Activated CD4-positive, CD25-positive, alpha-beta regulatory T cell treated with anti-CD3 and anti-CD28 coated beads, Interleukin-2, amount 50 U/mL, for 16 hours (primary cell): ENCODE data around the gene NPC1L1.

Source experiments
- DNase-seq: peaks from one replicate; pipeline ENCODE4 v3.0.0-alpha.2; 2020; ENCODE audit warnings: low read depth, low spot score

NPC1L1 gene

DNA sequence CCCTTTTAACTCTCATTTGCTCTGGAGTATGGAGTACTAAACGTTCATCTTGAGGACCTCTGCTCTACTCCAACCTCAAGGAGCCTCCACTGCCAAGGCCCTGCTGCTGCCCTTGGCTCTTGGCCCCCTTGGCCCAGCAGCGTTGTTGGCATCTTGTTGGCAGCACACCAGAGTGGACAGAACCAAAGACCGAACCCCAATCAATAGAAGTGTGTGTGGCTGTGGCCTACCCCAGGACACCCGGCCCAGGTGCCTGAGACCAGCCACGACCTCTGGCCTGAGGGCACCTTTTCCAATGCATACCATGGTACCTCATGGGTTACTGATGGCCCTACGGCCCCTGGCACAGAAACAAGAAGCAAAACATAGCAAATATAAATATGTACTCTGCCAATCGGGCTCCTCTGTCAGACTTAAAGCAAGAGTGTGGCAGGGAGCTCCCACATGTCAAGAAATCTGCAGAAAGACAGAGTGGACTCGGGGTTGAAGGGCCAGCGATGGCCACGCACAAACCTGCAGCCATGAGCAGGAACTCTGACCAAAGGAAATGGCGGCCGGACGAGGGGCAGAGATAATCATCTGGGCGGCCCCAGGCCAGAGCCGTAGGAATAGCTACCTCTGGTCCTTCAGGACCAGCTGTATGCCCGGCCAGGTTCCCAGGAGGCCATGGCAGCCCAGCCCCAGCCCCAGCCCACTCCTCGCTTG is 2.9 kb downstream of the NPC1L1 start:
- no peak for DNase-seq

DNA sequence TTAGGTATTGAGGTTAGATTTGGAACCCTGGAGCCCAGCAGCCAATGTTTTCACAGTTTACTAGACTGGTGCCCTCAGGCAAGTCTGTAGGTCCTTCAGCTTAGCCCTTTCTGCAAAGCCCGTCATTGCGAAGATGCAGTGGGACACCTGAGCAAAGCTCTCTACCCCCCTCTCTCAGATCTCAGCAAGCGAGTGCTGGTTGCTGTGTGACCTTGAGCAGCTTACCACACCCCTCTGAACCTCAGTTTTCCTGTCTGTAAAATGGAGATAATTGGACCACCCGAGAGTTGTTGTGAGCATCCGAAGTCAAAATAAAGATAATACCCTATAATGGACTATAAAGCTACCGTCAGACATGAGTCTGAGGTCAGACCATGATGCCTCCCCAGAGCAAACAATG is 3.7 kb downstream of the NPC1L1 start:
- no peak for DNase-seq

DNA sequence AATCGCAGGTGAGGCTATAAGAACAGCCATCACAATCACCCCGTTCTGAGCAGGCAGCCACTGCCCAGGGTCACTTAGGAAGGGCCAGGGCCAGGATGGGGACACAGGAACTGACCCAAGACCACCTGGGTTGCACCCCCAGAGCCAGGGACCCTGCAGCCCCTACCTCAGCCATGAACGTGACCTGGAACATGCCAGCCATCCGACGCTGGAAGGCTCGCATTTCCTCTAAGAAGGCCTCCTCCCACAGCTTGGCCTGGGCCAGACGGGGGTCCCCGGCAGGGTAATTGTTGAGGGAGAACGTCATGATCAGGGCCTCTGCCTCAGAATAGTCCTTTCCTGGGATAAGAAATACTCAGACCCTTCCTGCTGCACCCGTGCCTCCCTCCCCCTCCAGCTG is 5.0 kb downstream of the NPC1L1 start:
- DNase-seq, result no peak

DNA sequence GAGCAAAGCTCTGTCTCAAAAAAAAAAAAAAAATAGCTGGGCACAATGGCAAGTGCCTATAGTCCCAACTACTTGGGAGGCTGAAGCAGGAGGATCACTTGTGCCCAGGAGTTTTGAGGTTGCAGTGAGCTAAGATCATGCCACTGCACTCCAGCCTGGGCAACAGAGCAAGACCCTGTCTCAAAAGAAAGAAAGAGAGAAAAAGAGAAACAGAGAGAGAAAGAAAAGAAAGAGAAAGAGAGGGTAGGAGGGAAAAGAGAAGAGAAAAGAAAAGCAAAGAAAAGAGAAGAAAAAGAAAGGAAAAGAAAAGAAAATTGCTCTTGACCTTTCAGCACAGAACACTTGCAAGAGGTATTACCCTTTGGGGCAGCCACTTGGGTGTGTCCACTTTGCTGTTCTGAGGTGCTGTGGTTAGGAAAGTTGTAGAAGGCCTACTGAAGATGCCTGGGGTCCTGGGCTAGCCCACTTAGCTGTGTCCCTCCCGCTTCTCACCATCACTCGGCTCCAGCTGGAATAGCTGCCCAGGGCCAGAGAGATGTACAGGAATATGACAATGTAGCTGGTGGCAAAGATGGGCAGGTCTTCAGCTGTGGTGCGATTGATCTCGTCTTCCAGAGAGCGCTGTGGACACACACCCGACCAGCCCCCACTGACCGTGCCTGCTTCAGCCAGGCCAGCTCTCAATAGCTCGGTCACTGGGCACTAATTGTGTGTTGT is 5.6 kb downstream of the NPC1L1 start:
- DNase-seq, result no peak

DNA sequence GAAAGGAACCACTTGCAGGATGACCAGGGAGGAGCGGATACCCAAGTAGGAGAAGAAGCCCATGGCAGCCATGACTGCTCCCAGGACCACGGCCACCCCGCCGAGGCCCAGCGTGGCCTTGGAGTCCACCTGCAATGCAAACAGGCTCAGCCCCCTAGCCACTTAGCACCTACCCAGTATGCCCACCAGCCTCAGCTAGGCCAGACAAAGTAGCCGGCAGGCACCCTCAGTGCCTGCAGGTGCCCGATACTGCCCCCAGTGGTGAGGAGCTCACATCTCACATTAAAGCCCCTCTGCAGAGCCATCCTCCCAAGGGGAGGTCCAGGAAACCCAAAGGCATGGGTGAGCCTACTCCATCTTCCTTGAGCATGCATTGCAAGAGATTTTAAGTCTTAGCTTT is 6.6 kb downstream of the NPC1L1 start:
- DNase-seq, result peak; percentile 6

DNA sequence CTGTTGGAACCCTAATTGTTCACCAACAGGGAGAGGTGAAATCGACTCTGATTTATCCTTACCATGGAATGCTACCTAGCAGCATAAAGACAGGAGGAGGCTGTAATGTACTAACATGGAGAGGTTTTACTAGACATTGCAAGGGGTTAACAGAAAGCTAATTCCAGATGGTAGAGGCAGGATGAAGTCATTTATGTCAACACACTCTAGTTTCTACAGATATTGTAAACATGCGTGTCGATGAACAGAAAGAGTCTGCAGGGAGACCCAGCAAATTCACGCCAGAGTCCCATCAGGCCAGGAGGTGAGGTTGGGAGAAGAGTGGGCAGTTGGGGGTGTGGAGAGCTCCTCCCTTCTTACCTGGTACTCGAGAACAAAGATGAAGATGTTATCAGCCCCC is 7.0 kb downstream of the NPC1L1 start:
- DNase-seq, result no peak

DNA sequence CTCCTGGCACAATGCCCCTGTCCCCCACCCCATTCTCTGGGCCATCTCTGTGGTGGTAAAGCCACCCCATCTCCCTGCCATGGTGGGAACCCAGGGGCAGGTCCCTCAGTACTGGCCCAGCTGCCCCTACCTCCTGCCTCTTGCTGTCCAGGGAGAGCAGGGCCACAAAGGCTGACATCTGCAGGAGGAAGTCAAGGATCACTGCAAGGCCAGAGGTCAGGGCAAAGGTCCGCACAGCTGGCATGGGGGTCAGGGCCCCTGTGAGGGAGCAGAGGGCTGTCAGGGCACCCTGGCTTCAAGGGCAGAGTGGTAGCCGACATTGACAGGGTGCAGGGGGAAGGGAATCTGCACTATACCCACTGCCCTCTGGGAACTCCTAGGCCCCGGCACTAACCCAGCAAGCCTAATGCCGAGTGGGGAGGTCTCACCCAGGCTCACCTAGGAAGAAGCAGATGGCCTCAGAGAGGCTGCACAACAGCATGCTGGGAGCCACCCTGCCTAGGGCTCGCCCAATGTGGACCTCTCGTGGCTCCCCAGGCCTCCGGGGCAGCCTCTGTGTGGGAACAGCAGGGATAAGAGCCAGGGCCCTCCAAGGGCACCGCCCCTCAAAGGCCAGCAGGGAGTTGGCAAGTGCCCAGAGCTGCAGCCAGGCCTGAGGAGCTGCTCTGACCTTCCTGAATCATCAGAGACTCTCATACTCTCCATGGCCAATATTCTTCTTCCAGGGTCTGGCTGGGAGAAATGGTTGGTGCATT is 7.7 kb downstream of the NPC1L1 start:
- DNase-seq, result no peak

DNA sequence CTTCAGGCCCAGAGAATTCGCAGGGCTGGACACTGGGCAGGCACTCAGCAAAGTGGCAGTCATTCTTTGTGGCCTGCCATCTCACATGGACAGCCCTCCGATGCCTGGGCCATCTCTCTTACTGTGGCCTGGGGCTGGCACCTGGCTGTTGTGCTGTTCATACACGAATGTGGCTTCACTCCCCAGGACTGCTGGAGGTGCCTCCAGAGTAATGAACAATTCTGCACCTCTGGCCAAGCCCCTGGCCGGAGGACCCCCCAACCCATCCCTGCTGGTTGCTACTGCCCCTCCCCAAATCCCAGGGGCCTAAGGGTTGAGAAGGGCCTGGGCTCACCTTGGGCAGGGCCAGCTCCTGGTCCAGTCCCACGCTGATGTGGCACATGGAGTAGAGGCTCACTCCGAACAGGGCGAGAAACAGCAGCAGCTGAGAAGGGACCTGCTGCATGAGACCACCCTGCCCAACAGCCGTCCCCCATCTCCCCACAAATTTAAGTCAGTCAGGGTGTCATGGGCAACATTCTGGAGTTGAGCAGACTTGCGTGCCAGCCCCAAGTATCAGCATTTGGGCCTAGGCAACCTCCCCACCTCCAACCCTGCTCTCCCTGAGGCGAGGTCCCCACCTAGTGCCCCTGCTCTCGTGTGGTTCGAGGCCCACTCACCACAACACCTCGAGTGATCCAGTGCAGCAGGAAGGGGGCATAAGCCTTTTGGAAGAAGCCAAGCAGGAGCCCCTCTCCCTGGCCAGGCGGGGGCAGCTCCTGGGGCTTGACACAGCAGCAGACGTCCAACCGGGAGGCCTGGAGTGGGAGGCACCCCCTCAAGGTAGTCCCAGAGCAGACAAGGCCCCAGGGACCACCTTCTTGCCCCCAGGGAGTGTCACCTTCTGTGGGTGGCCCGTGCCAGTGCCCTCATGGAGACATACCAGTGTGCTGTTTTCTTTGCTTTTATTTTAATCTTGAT is 9.4 kb downstream of the NPC1L1 start:
- no peak for DNase-seq

DNA sequence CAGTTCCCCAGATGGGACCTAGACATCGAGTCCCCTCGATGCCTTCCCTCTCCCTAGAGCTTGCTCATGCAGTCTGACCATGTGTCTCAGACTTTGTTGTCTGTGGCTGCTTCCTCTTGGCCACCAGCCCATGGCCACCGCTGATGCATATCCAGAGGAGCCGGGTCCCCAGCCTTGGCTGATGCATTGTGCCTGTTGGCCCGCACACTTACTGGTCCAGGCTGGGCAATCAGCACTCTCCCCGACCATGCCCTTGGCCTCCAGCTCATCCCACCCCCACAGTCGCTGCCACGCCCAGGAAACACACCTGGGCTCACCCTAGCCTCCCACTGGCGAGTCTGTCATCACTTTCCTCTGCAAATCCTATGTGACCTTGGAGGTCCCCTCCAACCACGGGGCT is 10.1 kb downstream of the NPC1L1 start:
- no peak for DNase-seq

DNA sequence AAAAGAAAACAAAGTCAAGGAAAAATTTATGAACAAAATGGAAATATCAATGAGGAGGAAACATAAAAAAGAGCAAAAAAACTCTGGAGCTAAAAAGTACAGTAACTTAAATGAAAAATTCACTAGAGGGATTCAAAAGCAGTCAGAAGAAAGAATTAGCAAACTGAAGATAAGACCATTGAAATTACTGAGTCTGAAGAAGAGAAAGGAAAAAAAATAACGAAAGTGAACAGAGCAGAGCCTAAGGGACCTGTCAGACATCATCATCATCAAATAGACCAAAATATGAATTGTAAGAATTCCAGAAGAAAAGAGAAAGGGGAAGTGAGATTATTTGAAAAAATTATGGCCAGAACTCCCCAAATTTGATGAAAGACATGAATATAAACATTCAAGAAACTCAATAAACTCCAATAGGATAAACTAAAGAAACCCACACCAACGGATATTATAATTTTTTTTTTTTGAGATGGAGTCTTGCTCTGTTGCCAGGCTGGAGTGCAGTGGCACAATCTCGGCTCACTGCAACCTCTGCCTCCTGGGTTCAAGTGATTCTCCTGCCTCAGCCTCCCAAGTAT is 16.2 kb downstream of the NPC1L1 start:
- no peak for DNase-seq

DNA sequence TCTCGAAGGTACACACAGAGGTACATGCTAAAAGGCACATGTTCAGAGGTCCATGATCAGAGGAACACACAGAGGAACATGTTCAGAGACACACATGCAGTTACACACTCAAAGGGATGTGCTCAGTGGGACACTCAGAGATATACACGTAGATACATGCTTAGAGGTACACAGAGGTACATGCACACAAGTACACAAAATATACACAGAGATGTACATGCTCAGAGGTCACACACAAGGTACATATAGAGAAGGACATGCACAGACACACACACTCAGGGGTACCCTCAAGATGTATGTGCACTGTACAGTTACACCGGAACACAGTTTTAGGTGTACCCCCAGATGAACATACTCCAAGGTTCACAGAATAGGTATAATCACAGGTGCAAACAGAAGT is 18.8 kb downstream of the NPC1L1 start:
- no peak for DNase-seq

DNA sequence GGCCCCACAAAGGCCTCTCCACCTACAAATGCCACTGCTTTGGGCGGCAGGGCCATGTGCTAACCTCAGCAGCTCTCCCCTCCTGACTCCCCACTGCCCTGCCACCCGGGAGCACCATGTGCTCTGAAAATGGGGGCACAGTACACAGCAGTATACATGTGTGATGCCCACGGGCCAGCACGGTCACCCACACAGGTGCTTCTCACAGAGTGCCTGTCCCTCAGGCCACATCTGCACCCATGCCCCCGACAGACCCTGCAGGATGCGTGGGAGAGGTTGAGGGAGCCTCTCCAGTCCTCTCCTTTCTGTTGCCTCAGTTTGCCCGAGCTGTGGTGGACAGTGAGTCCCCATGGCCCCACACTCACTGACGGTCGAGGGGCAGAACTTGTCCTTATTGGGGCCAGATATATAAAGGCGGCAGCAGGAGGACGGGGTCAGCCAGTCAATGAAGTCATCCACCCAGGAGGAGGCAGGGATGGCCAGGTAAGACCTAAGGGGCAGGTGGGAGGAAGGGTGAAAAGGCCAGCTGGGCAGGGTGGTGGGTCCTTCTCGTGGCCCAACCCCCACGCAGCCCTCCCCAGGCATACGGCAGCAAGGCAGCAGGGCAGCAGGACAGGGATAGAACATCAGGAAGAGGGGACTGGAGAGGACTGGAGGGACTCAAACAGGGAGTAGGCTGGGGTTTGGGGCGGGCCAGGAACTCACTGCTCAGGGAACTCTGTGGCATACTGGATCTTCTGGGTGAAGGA is 19.6 kb downstream of the NPC1L1 start:
- DNase-seq, result no peak

DNA sequence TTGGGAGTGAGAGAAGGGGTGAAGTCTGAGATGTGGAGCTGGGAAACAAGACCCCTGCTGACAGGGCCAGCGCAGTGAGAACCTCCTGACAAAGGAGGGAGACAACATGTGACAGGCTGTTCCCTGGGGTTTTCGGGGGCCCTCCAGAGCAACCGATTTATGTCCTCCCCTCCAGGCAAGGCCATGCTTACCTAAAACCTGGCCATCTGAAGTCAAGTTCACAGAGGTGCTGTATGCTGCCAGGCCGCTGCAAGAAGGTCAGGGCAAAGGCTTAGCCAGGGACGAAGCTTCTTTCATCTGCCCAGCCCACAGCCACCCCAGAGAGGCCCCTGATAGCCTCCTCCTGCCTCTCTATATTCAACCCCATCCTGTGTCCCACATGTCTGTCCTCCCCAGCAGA is 20.6 kb downstream of the NPC1L1 start:
- no peak for DNase-seq

DNA sequence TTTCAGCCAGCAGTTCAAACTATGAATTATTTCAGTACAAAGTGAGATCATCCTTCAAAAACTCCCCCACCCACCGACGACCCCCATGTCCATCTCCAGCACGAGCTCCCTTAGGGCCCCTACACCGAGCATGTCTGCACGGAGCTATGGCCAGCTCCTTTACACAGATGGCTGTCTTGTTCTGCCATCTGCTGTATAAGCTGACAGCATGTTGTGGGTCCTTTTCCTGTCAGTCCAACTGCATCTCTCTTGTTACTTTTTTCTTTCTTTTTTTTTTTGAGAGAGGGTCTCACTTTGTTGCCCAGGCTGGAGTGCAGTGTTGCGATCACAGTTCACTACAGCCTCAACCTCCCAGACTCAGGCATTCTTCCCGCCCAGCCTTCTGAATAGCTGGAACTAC is 21.6 kb downstream of the NPC1L1 start:
- DNase-seq, result no peak

DNA sequence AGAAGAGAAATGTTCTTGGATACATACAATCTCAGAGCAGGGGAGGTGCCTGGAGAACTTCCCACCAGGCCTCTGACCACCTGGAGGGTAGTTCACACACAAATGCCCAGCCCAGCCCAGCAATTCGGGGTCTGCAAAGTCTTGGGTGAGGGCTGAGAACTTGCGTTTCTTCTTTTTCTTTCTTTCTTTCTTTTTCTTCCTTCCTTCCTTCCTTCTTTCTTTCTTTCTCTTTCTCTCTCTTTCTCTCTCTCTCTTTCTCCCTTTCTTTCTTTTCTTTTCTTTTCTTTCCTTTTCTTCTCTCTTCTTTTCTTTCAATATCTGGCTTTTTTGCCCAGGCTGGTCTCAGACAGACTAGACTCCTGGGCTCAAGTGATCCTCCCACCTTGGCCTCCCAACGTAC is 22.4 kb downstream of the NPC1L1 start:
- no peak for DNase-seq

DNA sequence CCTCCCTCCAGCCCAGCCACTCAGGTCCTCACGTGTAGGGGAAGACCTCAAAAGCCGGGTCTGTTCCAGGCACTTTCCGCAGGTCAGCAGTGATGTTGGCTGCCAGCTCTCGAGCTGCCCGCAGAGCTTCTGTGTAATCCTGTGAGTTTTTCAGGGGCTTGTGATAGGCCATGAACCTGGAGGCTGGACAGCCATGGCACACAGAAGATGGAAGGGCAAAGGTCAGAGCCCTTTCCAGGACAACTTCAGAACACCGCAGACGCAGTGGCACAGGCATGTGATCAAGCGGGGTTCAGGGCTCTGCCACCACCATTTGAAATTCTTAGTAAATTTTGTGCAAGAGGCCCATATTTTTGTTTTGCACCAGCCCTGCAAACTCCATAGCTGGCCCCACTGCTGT is 24.0 kb downstream of the NPC1L1 start:
- no peak for DNase-seq

DNA sequence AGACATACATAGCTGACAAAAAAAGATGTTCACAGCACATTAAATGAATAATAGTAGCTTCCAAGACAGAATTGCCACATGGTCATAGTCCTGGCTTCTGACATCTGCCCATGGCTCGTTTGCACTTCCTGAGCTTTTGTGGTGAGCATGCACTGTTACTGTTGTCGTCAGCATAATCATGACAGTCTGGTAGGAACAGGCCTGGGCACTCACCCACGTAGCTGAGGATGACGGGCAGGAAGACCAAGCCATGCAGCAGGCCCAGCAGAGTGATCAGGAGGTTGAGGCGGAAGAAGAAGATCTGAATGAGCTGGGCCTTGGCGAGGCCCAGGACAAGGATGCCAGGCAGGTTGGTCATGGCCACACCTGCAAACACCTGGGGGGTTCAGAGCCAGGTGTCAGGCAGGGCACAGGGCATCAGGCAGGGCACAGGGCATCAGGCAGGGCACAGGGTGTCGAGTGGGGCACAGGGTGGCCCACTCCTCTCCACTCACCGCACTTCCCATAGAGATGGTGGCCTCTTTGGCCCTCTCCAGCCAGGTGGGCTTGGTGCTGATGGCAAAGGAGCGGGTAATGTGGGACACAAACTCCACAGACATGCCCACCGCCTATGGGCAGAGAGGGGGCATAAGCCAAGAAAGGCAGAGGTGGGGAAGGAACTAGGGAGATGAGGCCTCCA is 25.4 kb downstream of the NPC1L1 start:
- DNase-seq, result no peak

DNA sequence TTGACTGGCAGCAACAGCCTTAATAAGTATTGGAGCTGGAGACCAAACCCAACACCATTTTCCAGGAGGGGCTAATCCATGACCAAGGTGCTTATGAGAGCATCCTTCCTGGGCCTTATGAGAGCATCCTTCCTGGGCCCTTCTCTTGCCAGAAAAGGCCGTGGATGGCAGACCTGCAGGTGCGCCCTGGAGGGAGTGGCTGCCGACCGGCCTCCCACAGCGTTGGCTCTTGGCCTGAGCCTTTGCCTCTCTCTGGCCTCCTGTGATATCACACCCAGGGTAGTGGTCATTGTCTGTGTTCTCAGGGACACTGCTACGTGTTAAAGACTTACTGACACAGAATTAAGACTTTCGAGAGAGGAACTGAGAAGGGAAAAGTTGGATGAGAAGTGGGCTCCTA is 28.4 kb downstream of the NPC1L1 start:
- no peak for DNase-seq

DNA sequence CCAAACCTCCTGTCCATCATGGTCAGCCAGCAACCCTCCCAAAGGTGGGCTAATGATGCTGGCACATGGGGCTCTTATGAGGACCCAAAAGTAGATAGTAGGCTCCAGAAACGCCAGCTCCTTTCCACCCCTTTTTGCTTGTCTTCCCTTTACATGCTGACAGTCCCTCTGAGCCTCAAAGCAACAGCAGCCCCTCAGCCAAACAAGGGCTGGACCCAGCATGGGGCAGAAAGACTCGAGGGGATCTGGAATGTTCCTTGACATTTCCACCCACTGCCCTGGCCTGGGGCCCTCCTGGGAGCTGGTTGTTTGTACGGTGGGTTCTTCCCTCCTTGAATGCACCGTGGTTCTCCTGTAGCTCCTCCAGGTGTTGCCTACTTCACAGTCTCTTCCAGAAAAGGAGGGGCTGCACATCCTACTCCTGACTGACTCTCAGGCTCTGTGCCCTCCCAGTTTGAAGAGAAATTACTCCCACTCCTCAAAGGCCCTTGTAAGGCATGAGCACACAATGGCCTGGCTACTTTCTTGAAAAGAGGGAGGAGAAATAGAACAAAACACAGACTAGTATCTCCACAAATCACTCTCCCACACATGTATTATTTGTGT is 29.2 kb downstream of the NPC1L1 start:
- no peak for DNase-seq

DNA sequence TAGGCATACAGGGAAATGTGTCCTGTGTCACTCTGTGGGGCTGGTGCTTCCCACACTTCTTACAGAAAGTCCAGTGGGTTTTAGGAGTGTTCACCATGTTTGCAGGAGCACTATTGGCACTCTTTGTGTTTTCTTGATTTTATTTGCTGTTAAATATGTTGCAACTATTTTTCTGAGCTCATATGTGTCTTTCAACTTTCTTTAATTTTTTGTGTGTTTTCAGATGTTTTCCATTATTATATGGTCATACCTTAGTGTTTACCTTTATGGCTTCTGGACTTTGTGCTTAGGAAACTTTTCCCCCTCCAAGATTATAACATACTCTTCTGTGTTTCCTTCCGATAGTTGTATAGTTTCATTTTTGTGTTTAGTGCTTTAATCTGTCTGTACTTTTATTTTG is 29.9 kb downstream of the NPC1L1 start:
- no peak for DNase-seq
